CMK (cell line): ENCODE results near the gene GULP1.

Source experiments
- DNase-seq: peaks from one replicate; pipeline ENCODE4 v3.0.0-alpha.2; 2010; ENCODE audit warnings: low read depth

Gene GULP1

GRCh38 chr2:188322569-188323551 lies 31.2 kb downstream of the GULP1 start:
- no peak for DNase-seq

- DNase-seq = no peak
Measured at GRCh38 chr2:188324067-188324466, 32.4 kb downstream of the GULP1 start.

- no peak for DNase-seq
Measured at GRCh38 chr2:188326290-188326668, 34.6 kb downstream of the GULP1 start.

GRCh38 chr2:188326669-188327301 lies 35.1 kb downstream of the GULP1 start:
- DNase-seq = no peak

- DNase-seq = no peak
Measured at GRCh38 chr2:188327518-188328213, 36.0 kb downstream of the GULP1 start.

GRCh38 chr2:188328419-188328818 lies 36.7 kb downstream of the GULP1 start:
- no peak for DNase-seq

- no peak for DNase-seq
Measured at GRCh38 chr2:188330316-188331053, 38.8 kb downstream of the GULP1 start.

GRCh38 chr2:188332619-188333018 lies 40.9 kb downstream of the GULP1 start:
- DNase-seq = no peak

GRCh38 chr2:188333751-188334524 lies 42.3 kb downstream of the GULP1 start:
- no peak for DNase-seq

- DNase-seq = no peak
Measured at GRCh38 chr2:188338463-188338862, 46.8 kb downstream of the GULP1 start.

GRCh38 chr2:188340257-188340656 lies 48.6 kb downstream of the GULP1 start:
- no peak for DNase-seq

GRCh38 chr2:188345020-188345419 lies 53.3 kb downstream of the GULP1 start:
- no peak for DNase-seq

GRCh38 chr2:188345426-188345825 lies 53.8 kb downstream of the GULP1 start:
- DNase-seq = no peak

- no peak for DNase-seq
Measured at GRCh38 chr2:188345831-188346458, 54.3 kb downstream of the GULP1 start.

GRCh38 chr2:188349019-188349418 lies 57.3 kb downstream of the GULP1 start:
- DNase-seq = no peak

GRCh38 chr2:188353282-188353681 lies 61.6 kb downstream of the GULP1 start:
- DNase-seq = no peak

- no peak for DNase-seq
Measured at GRCh38 chr2:188360485-188361263, 69.0 kb downstream of the GULP1 start.

GRCh38 chr2:188364033-188364630 lies 72.5 kb downstream of the GULP1 start:
- no peak for DNase-seq

- DNase-seq = no peak
Measured at GRCh38 chr2:188365058-188365641, 73.5 kb downstream of the GULP1 start.
